ENCODE measurements around the gene FBXL16. TPM values are rescaled to one million over a fixed set of nuclear protein-coding genes. Genes with fewer than 3 reads are reported as not detected.
"Not testable (repeated sequence)": the region's sequence is repeated elsewhere in the genome, so short reads cannot be mapped to it uniquely, and the experiment has no call there.

FBXL16 gene
- total RNA-seq, 1 donor from 2014 or later, result not detected

DNA sequence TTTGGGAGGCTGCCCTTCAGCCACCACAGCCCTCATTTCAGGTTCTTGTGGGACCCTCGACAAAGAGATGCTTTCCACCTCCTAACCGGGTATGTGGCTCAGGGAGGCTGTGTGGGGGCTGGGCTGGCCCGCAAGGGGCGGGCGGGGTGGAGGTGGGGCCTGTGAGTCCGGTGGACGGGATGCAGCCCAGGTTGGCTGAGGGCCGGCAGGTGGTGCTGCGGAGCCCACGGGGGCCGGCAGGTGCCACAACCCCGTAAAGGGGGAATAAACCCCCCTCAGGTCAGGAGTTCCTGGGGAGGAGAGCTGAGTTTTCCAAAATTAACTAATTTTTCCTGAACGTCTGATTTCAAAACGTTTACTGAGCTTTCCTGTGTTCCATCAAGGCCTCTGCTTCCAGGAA is 40.1 kb upstream of the FBXL16 start:
- H3K36me3 ChIP-seq (ENCODE audit: control insufficient read depth in 3 of 3, insufficient read depth in 3 of 3, low read length in 3 of 3), result no peaks in the 10 kb centered on the region
- H3K4me3 ChIP-seq (ENCODE audit: low read length in 3 of 3), result no peak overlapping the region
- H3K4me1 ChIP-seq (ENCODE audit: control insufficient read depth in 3 of 3, insufficient read depth in 3 of 3, low read length in 3 of 3), result peaks cover 3 to 4% (median 3%) of the 10 kb centered on the region in 3 donors
- peaks cover 0 to 19% (median 4%) of the 10 kb centered on the region in 3 donors for H3K27me3 ChIP-seq (ENCODE audit: control insufficient read depth in 3 of 3, insufficient read depth in 3 of 3, low read length in 3 of 3)
- H3K9me3 ChIP-seq (ENCODE audit: control insufficient read depth in 3 of 3, low read length in 3 of 3), result no peaks in the 10 kb centered on the region
- no peak overlapping the region for H3K27ac ChIP-seq (ENCODE audit: low read depth, low read length)
- H3K9ac ChIP-seq (ENCODE audit: low read depth in 1 of 3, low read length in 3 of 3), result no peak overlapping the region

DNA sequence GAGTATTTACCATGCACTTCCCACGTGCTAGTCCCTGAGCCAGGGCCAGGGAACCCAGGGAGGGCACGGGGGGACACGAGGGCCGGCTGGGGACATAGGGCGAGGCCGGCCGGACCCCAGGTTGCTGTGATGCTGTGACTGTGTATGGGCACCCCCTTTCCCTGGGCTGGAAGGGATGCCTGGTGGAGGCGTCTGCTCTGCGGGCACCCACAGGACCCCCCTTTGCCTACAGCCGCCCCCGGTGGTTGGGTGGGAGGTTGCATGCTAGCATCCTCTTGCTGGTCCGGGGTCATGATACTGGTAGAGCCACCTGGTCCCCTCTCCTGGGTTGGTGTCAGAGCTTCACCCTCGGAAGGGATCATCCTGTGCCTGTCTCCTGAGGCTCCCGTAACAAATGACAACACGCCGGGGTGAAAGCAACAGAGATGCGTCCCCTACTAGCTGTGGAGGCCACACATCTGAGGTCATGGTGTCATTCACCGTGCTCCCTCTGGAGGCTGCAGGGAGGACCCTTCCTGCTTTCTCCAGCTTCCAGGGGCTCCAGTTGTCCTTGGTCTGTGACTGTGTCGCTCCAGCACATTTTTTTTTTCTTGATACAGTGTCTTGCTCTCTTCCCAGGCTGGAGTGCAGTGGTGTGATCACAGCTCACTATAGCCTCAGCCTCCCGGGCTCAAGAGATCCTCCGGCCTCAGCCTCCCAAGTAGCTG is 38.3 kb upstream of the FBXL16 start:
- Histone ChIP-seq H3K27ac (ENCODE audit: low read depth, low read length) (no peak overlapping the region), H3K36me3 (ENCODE audit: control insufficient read depth in 3 of 3, insufficient read depth in 3 of 3, low read length in 3 of 3) (peaks cover 0 to 6% (median 3%) of the 10 kb centered on the region in 3 donors), H3K4me3 (ENCODE audit: low read length in 3 of 3) (no peak overlapping the region), H3K9me3 (ENCODE audit: control insufficient read depth in 3 of 3, low read length in 3 of 3) (no peaks in the 10 kb centered on the region), H3K27me3 (ENCODE audit: control insufficient read depth in 3 of 3, insufficient read depth in 3 of 3, low read length in 3 of 3) (peaks cover 0 to 15% (median 4%) of the 10 kb centered on the region in 3 donors), H3K4me1 (ENCODE audit: control insufficient read depth in 3 of 3, insufficient read depth in 3 of 3, low read length in 3 of 3) (peaks cover 13 to 16% (median 14%) of the 10 kb centered on the region in 3 donors), H3K9ac (ENCODE audit: low read depth in 1 of 3, low read length in 3 of 3) (no peak overlapping the region)

DNA sequence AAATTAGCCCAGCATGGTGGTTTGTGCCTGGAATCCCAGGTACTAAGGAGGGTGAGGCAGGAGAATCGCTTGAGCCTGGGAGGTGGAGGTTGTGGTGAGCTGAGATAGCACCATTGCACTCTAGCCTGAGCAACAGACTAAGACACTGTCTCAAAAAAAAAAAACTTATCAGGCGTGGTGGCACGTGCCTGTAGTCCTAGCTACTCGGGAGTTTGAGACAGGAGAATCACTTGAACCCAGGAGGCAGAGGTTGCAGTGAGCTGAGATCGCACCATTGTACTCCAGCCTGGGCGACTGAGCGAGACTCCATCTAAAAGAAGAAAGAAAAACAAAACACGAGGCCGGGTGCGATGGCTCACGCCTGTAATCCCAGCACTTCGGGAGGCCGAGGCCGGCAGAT is 37.3 kb upstream of the FBXL16 start:
- not testable (repeated sequence) for H3K9me3 ChIP-seq (ENCODE audit: control insufficient read depth in 3 of 3, low read length in 3 of 3); H3K36me3 ChIP-seq (ENCODE audit: control insufficient read depth in 3 of 3, insufficient read depth in 3 of 3, low read length in 3 of 3); H3K27ac ChIP-seq (ENCODE audit: low read depth, low read length); H3K4me3 ChIP-seq (ENCODE audit: low read length in 3 of 3); H3K9ac ChIP-seq (ENCODE audit: low read depth in 1 of 3, low read length in 3 of 3)
- H3K27me3 ChIP-seq (ENCODE audit: control insufficient read depth in 3 of 3, insufficient read depth in 3 of 3, low read length in 3 of 3), result peaks cover 0 to 15% (median 4%) of the 10 kb centered on the region in 3 donors
- peaks cover 13 to 16% (median 14%) of the 10 kb centered on the region in 3 donors for H3K4me1 ChIP-seq (ENCODE audit: control insufficient read depth in 3 of 3, insufficient read depth in 3 of 3, low read length in 3 of 3)

DNA sequence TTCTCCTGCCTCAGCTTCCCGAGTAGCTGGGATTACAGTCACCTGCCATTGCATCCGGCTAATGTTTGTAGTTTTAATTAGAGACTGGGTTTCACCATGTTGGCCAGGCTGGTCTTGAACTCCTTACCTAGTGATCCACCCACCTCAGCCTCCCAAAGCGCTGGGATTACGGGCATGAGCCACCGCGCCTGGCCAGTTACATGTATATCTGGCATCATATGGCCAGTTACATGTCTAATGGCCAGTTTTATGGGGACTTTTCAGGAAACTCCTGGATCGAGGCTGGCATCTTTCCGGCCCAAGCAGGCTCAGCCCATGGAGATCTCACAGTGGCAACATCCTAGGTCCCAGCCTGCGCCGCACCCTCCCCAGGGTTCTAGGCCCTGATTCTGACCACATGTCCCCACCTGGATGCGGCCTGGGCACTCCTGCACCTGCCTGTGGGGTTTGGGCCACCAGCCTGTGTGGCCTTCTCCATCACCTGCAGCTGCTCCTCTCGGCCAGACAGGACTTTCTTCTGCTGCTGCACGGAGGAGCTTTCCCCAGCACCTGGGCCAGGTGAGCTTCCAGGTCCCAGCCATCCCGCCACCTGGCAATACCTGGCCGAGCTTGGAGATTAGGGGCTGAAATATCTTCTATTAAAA is 36.5 kb upstream of the FBXL16 start:
- no peak overlapping the region for H3K4me3 ChIP-seq (ENCODE audit: low read length in 3 of 3)
- H3K4me1 ChIP-seq (ENCODE audit: control insufficient read depth in 3 of 3, insufficient read depth in 3 of 3, low read length in 3 of 3), result peaks cover 13 to 16% (median 14%) of the 10 kb centered on the region in 3 donors
- H3K27ac ChIP-seq (ENCODE audit: low read depth, low read length), result no peak overlapping the region
- H3K9me3 ChIP-seq (ENCODE audit: control insufficient read depth in 3 of 3, low read length in 3 of 3), result no peaks in the 10 kb centered on the region
- no peak overlapping the region for H3K9ac ChIP-seq (ENCODE audit: low read depth in 1 of 3, low read length in 3 of 3)
- peaks cover 10 to 15% (median 10%) of the 10 kb centered on the region in 3 donors for H3K36me3 ChIP-seq (ENCODE audit: control insufficient read depth in 3 of 3, insufficient read depth in 3 of 3, low read length in 3 of 3)
- peaks cover 0 to 15% (median 4%) of the 10 kb centered on the region in 3 donors for H3K27me3 ChIP-seq (ENCODE audit: control insufficient read depth in 3 of 3, insufficient read depth in 3 of 3, low read length in 3 of 3)

DNA sequence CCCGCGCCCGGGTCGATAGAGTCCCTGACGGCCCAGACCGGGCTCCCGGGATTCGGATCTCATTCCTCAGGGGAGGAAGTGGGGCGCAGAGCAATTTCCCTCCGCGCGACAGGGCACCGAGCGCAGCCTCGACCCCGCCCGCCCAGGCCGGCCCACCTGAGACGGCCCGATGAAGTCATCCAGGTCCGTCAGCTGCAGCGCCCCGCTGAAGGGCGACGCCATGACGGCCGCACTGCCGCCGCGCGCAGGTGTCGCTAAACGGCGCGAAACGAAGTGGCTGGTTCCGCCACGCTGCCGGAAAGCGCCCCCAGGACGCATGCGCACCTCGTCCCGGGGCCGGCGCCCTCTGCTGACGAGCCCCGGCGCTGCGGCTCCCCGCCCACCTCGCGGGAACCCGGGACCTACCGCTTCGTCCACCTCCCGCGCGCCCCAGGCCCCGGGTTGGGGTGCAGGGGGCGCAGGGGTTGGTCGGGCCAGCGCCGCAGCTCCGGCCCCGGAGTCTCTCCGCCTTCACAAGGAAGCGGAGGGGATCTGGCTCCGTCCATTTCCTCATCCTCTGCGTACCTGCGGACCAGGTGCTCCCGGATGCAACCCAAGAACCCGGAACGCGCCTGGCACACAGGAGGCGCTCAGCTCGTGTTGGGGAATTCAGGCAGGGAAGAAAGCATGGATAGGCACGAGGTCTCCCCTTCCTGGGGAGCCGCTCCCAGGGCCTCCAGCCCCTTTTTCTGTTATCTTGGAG is 35.3 kb upstream of the FBXL16 start, which contains the start of gene CIAO3:
TSS of gene CIAO3 (minus strand) at position 234 of the 742 bp plus-strand sequence. CDS start at position 222, 12 bp downstream.
- Histone ChIP-seq H3K4me3 (ENCODE audit: low read length in 3 of 3) (peak within 1 kb of the TSS; percentile 72 to 86 (median 81)), H3K27me3 (ENCODE audit: control insufficient read depth in 3 of 3, insufficient read depth in 3 of 3, low read length in 3 of 3) (peaks cover 0 to 15% (median 4%) of the 10 kb centered on the region in 3 donors), H3K27ac (ENCODE audit: low read depth, low read length) (peak within 1 kb of the TSS; percentile 47), H3K9me3 (ENCODE audit: control insufficient read depth in 3 of 3, low read length in 3 of 3) (no peaks in the 10 kb centered on the region), H3K9ac (ENCODE audit: low read depth in 1 of 3, low read length in 3 of 3) (peak within 1 kb of the TSS; percentile 83 to 92 (median 88)), H3K4me1 (ENCODE audit: control insufficient read depth in 3 of 3, insufficient read depth in 3 of 3, low read length in 3 of 3) (peaks cover 13 to 16% (median 14%) of the 10 kb centered on the region in 3 donors), H3K36me3 (ENCODE audit: control insufficient read depth in 3 of 3, insufficient read depth in 3 of 3, low read length in 3 of 3) (peaks cover 20 to 24% (median 22%) of the 10 kb centered on the region in 3 donors)

DNA sequence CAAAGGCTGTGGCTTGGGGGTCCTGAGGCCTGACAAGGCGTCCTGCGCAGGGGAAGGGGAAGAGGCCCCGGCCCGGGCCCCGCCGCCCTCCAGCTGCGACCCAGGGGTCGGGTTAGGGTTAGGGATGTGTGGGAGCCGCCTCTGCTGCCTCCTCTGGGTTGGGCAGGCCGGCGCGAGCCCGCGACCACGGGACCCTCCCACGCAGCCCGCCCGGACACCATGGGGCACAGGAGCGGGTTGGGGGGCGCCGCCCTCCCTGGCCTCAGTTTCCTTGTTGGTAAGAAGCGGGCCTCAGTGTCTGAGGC is 34.8 kb upstream of the FBXL16 start:
- Histone ChIP-seq H3K27me3 (ENCODE audit: control insufficient read depth in 3 of 3, insufficient read depth in 3 of 3, low read length in 3 of 3) (peaks cover 0 to 15% (median 4%) of the 10 kb centered on the region in 3 donors), H3K9me3 (ENCODE audit: control insufficient read depth in 3 of 3, low read length in 3 of 3) (no peaks in the 10 kb centered on the region), H3K27ac (ENCODE audit: low read depth, low read length) (peak overlapping the region; percentile 47), H3K4me1 (ENCODE audit: control insufficient read depth in 3 of 3, insufficient read depth in 3 of 3, low read length in 3 of 3) (peaks cover 13 to 16% (median 14%) of the 10 kb centered on the region in 3 donors), H3K36me3 (ENCODE audit: control insufficient read depth in 3 of 3, insufficient read depth in 3 of 3, low read length in 3 of 3) (peaks cover 25 to 27% (median 27%) of the 10 kb centered on the region in 3 donors), H3K4me3 (ENCODE audit: low read length in 3 of 3) (peak overlapping the region; percentile 72 to 86 (median 81)), H3K9ac (ENCODE audit: low read depth in 1 of 3, low read length in 3 of 3) (peak overlapping the region; percentile 83 to 92 (median 88))

DNA sequence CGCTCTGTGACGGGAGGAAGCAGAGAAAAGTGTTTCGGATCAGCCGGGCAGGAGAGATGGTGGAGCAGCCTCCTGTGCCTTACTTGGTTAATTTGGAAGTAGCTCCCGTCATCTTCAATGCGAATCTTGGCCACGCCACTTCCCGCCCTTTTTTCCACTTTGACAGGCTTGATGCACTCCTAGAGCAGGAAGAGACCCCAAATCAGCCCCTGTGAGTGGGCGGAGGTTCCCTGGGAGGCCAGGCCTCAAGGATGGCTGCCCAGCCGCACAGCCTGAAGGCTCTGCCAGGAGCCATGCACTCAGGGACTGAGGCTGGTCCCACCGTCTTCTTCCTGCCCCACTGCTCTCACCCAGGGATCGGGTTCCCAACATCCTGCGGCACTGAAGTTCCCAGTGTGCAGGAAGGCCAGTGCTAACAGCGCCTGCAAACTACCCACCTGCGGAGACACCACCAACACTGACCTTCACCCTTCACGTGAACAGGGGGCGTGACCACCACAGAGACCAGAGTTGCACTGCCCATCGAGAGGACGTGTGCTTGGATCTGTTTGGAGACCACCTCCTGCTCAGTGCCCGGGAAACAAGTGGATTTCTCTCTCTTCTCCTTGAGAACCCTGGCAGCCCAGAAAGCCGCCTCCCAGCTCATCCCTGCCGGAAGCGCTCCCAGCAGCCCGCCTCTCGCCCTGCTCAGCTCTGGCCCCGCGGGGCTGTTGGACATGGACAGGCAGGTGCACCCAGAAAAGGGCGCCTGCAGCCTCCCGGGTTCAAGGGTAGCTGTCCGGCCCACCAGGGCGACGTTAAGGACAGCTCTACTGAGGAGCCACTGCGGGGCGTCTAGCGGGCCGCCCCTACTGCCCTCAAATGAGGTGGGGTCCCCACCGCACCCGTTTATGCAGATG is 34.2 kb upstream of the FBXL16 start:
- Histone ChIP-seq H3K9ac (ENCODE audit: low read depth in 1 of 3, low read length in 3 of 3) (peak overlapping the region; percentile 83 to 92 (median 88)), H3K4me1 (ENCODE audit: control insufficient read depth in 3 of 3, insufficient read depth in 3 of 3, low read length in 3 of 3) (peaks cover 13 to 16% (median 14%) of the 10 kb centered on the region in 3 donors), H3K9me3 (ENCODE audit: control insufficient read depth in 3 of 3, low read length in 3 of 3) (no peaks in the 10 kb centered on the region), H3K4me3 (ENCODE audit: low read length in 3 of 3) (peak overlapping the region; percentile 72 to 86 (median 81)), H3K36me3 (ENCODE audit: control insufficient read depth in 3 of 3, insufficient read depth in 3 of 3, low read length in 3 of 3) (peaks cover 31 to 33% (median 33%) of the 10 kb centered on the region in 3 donors), H3K27me3 (ENCODE audit: control insufficient read depth in 3 of 3, insufficient read depth in 3 of 3, low read length in 3 of 3) (peaks cover 0 to 15% (median 4%) of the 10 kb centered on the region in 3 donors), H3K27ac (ENCODE audit: low read depth, low read length) (no peak overlapping the region)

DNA sequence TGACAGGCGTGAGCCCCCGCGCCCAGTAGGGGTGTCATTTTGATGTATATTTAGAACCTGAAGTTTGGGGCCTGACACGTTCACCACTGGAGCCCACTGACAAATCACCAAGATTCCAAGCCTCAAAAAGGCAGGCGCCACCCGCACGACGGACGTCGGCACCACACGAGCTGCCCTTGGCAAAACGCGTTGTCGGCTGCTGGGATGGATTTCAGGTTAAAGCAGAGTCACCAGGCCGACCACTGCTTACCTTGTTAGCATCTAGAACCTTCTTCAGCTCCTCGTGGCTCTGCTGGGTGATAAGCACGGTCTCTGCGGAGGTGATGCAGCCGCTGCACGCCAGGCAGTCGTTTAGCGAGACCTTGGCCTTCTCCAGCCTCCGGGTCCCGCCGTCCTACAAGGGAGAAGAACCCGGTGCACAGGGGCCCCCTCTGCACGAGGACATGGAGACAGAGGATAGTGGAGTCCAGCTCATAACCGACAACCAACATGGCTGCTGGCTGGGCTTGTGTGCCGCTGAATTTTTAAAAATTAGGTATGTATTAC is 31.4 kb upstream of the FBXL16 start:
- Histone ChIP-seq H3K4me3 (ENCODE audit: low read length in 3 of 3) (no peak overlapping the region), H3K9ac (ENCODE audit: low read depth in 1 of 3, low read length in 3 of 3) (no peak overlapping the region), H3K27ac (ENCODE audit: low read depth, low read length) (no peak overlapping the region), H3K36me3 (ENCODE audit: control insufficient read depth in 3 of 3, insufficient read depth in 3 of 3, low read length in 3 of 3) (peaks cover 53 to 58% (median 55%) of the 10 kb centered on the region in 3 donors), H3K9me3 (ENCODE audit: control insufficient read depth in 3 of 3, low read length in 3 of 3) (no peaks in the 10 kb centered on the region), H3K4me1 (ENCODE audit: control insufficient read depth in 3 of 3, insufficient read depth in 3 of 3, low read length in 3 of 3) (peaks cover 13 to 16% (median 14%) of the 10 kb centered on the region in 3 donors), H3K27me3 (ENCODE audit: control insufficient read depth in 3 of 3, insufficient read depth in 3 of 3, low read length in 3 of 3) (peaks cover 0 to under 1% (median 0%) of the 10 kb centered on the region in 3 donors)

DNA sequence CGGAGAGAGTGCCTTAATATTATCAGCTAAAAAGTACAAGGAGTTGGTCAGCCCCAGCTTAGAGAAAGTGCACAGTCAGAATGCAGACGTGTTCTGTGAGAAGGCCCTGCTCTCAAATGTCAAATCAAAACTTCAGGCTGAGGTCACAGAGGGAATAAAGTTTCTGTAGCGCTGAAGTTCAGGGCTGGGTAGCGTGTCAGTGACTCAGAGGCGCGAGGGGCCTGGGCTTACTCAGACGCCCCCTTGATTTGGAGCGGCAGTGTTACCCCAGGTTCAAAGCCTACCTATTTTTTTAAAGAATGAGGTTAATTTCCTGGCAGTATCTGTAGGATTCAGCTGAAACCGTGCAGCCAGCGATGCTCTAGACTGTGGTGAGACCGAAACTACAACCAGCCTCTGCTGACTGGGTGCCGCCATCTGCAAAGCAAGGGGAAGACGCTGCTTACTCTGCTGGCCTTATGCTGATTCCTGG is 30.4 kb upstream of the FBXL16 start:
- peaks cover 10 to 12% (median 10%) of the 10 kb centered on the region in 3 donors for H3K4me1 ChIP-seq (ENCODE audit: control insufficient read depth in 3 of 3, insufficient read depth in 3 of 3, low read length in 3 of 3)
- H3K9ac ChIP-seq (ENCODE audit: low read depth in 1 of 3, low read length in 3 of 3), result no peak overlapping the region
- H3K36me3 ChIP-seq (ENCODE audit: control insufficient read depth in 3 of 3, insufficient read depth in 3 of 3, low read length in 3 of 3), result peaks cover 58 to 61% (median 59%) of the 10 kb centered on the region in 3 donors
- no peaks in the 10 kb centered on the region for H3K27me3 ChIP-seq (ENCODE audit: control insufficient read depth in 3 of 3, insufficient read depth in 3 of 3, low read length in 3 of 3)
- no peak overlapping the region for H3K27ac ChIP-seq (ENCODE audit: low read depth, low read length)
- H3K9me3 ChIP-seq (ENCODE audit: control insufficient read depth in 3 of 3, low read length in 3 of 3), result no peaks in the 10 kb centered on the region
- no peak overlapping the region for H3K4me3 ChIP-seq (ENCODE audit: low read length in 3 of 3)

All from skeletal muscle tissue (tissue), 4 donors.